ENCODE results near the gene CCDC169.

CCDC169 gene

GRCh38 chr13:36231236-36231635 is 66.4 kb downstream of the CCDC169 start:
- no peak for DNase-seq

GRCh38 chr13:36224730-36225129 is 72.9 kb downstream of the CCDC169 start:
- no peak for DNase-seq

- no peak for DNase-seq
Observed at GRCh38 chr13:36219883-36220282, 77.7 kb downstream of the CCDC169 start.

- DNase-seq: no peak
Observed at GRCh38 chr13:36217456-36217855, 80.2 kb downstream of the CCDC169 start.

- no peak for DNase-seq
Observed at GRCh38 chr13:36214163-36214921, 83.3 kb downstream of the CCDC169 start, which contains the start of gene SOHLH2. SOHLH2 (minus strand) TSS chr13:36214556; CDS start chr13:36214526, 30 bp downstream.

GRCh38 chr13:36212789-36213188 is 84.8 kb downstream of the CCDC169 start:
- DNase-seq: peak; percentile 27

GRCh38 chr13:36211567-36211966 is 86.0 kb downstream of the CCDC169 start:
- no peak for DNase-seq

GRCh38 chr13:36210738-36211137 is 86.9 kb downstream of the CCDC169 start:
- DNase-seq: peak; percentile 10

- peak; percentile 36 for DNase-seq
Observed at GRCh38 chr13:36207672-36208071, 89.9 kb downstream of the CCDC169 start.

- DNase-seq: peak; percentile 89
Observed at GRCh38 chr13:36193151-36193855, 104.3 kb downstream of the CCDC169 start.

- peak; percentile 11 for DNase-seq
Observed at GRCh38 chr13:36192166-36192565, 105.4 kb downstream of the CCDC169 start.

GRCh38 chr13:36190771-36191170 is 106.8 kb downstream of the CCDC169 start:
- no peak for DNase-seq

GRCh38 chr13:36188441-36188840 is 109.2 kb downstream of the CCDC169 start:
- DNase-seq: no peak

- no peak for DNase-seq
Observed at GRCh38 chr13:36183901-36184300, 113.7 kb downstream of the CCDC169 start.

Measured in NCI-H69 (cell line).